RPMI8226 (cell line): Measurements from ENCODE around the gene ETV1.

Experiments used
- DNase-seq: peaks from one replicate; pipeline ENCODE4 v3.0.0-alpha.2; 2015

Gene ETV1

GRCh38 chr7:13984831-13985685 is 4.4 kb downstream of the ETV1 start:
- DNase-seq = no peak

DNA sequence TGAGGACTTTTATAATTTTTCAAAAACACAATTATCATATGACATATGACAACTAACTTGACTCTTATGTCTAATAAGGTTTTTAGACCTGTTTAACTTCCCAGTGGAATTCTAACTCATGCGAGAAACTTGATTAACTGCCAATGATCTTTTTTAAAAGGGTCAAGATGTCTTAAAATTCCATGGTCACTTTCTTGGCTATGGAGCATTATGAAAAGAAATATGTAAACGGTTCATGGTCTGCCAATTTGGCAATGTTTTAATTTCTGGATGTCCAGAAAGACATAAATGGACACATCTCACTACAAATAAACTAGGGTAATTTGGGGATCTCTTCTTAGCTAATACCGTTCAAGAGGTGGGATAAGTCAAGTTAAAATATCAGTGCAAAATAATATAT is 5.4 kb downstream of the ETV1 start:
- no peak for DNase-seq

DNA sequence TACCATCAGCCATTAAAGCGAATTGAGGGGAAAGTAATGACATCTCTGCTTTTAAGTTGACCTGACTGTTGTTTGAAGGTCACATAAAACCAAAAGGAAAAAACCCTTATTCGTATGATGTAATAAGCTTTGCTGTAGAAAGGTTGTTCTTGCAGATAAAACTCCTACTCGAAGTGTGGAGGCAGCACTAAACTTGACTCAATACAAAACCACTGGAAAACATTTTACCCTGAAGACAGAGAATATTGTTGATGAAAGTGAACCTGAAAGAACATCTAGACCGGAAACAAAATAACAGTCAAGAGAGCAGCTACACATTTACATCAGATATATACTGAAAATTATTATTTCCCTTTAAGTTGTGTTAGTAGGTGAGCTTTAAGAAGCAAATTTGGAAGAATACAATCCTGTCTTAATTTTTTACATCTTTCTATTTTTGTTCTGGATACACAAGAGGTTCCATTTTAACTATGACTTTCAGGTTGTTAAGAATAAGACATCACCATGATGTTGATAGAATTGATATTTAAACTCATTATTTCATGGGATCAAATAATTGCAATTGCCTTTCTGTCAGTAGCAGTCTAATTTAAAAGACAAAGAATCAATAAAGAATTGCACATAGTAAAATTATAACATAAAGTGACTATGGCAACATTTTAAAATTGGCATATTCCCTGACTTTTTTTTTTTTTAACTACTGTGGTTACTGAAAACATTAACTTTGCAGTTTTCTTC is 6.4 kb downstream of the ETV1 start:
- DNase-seq = no peak

- DNase-seq = no peak
Measured at GRCh38 chr7:13981070-13981469, 8.4 kb downstream of the ETV1 start.

DNA sequence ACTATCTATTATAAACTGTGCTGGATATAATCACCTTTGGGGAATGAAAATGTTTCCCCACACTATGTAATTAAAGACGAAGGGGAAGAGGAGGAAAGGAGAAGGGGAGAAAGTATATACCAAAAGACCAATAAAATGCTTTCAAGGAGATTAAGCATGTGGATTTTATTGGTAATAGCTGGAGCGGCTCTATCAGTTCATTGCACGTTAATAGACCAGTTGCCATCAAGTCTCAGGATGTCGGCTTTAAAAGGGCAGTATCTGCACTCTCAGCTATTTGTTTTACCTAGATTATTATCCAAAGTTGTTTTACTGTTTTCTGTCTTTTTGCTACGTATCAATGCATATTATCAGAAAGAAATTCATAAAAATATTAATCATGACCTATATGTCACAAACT is 9.0 kb downstream of the ETV1 start:
- no peak for DNase-seq

- no peak for DNase-seq
Measured at GRCh38 chr7:13979671-13980435, 9.6 kb downstream of the ETV1 start.

DNA sequence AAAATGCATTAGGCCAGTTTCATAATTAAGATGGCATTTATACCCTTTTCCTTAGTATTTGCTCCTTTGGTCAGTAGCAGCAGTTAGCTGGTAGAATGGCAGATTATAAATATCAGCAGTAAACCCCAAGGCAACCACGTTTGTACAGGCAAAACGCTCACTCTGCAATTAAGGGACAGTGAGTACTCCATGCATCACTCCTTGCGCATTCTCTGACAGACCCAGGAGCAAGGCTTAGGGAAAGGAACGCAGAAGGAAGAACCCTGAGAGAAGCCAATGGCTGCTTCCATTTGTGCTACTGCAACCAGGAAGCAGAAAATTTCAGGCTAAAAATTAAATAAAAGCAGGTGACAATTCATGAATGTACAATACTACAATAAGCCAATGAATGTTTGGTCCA is 12.9 kb downstream of the ETV1 start:
- no peak for DNase-seq

- DNase-seq = no peak
Measured at GRCh38 chr7:13965077-13965476, 24.4 kb downstream of the ETV1 start.

GRCh38 chr7:13963925-13964324 is 25.5 kb downstream of the ETV1 start:
- DNase-seq = no peak

GRCh38 chr7:13955494-13955893 is 34.0 kb downstream of the ETV1 start:
- no peak for DNase-seq

DNA sequence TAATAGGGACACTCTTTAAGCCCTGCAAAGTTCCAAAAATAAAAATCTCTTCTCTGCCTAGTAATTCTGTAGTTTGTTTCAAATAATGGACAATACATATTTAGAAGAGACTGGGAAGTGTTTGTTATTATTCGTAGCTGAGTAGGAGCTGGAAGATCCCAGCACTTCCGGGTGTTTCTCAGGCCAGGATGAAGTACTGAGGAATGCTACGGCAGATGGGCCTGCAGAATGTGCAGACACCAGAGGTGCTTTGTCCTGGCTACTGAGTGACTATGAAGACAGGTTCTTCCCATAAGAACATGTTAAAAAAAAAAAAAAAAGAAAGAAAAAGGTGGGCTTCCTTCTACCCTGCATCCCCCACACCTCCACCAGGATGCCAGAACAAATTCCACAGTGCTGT is 36.1 kb downstream of the ETV1 start:
- no peak for DNase-seq

DNA sequence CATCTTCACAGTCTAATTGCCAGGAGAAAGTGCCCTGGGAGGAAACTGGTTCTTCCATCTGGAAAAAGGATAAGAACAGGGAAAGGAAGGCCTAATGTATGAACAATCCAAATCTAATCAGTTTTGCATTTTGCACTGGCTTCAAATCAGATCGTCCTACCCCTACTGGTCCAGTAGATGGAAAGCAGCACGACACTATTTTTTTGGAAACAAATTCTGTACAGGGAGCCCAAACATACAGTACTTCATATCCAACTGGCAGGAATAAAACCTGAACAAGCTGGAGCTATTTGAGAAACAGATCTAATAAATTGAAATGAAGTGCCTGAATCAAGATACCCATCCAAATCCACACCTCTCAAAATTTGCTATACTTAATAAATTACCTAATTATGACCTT is 36.5 kb downstream of the ETV1 start:
- DNase-seq = no peak

DNA sequence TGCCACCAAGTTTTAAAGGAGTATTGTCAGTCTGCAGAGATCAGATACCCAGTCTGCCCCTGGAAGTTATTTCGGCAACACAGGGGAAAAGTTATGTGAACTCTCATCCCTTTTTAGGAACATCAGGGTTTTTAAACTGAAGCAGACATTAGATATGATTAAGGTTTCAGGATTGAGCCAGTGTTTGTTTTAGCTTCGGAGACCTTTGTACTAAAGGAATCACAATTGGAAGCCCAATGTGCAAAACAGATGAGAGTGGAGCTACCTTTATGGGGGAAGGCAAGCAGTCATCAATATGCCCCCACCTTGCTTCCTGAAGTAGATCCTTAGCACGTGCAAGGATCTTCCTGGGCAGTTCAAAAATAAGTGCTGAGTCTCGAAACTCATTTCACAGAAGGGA is 39.5 kb downstream of the ETV1 start:
- DNase-seq = no peak

DNA sequence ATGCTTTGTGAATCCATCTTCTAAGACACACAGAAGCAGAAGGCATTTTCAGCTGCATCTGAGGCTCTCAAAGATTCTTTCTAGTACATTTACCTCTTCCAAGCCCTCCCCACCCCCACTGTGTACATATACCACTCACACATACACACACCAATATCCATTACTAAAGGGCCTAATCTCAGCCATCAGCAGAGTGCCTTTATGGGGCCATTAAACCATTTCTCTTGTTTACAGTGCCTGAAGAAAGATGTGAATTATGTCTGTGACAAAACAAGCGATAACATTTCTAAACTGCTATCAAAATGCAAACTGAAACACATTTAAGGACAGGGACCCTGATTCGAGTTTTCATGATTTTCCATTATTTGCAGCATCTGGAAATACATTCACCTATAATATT is 40.0 kb downstream of the ETV1 start:
- no peak for DNase-seq

GRCh38 chr7:13948019-13948801 is 41.3 kb downstream of the ETV1 start:
- no peak for DNase-seq

GRCh38 chr7:13947535-13947934 is 41.9 kb downstream of the ETV1 start:
- DNase-seq = no peak

GRCh38 chr7:13946181-13946580 is 43.3 kb downstream of the ETV1 start:
- DNase-seq = no peak

DNA sequence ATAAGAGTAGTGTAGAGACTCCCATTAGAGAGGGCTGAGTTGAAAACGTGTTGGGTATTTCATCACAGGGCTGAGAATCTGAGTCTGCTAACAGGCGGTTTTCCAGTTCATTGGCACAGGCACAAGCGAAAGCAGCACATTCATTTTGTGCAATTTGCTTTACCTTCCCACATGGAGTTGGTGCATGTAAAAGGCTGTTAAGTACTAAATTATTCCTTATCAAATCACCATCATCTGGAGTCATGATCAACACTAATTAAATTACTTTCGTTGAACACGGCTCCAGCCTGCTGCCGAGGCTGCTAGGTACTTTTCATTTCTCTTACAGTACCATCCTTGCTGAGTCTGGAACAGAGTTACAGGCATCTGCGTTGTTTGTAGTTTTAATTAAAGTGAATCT is 43.8 kb downstream of the ETV1 start:
- DNase-seq = no peak

DNA sequence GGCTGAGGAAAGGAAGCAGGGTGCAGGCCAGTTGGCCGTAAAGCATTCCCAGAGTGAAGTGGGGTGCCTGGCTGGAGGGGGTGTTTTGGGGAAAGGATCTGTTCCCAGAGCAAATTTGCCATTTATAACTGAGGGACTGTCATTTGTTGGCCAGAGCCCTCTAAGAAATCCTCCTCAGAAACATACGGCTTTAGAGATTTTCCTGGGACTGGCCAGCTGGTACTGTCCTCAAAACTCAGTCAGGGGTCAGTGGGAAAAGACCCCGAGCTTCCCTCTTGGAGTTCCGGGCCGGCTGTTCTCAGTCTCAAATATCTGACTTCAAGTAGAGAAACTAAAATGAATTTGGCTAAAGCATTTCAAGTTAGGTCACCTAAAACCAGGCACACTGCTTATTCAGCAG is 55.9 kb downstream of the ETV1 start:
- DNase-seq = no peak

GRCh38 chr7:13933091-13933490 is 56.4 kb downstream of the ETV1 start:
- no peak for DNase-seq

- DNase-seq = no peak
Measured at GRCh38 chr7:13932131-13932530, 57.3 kb downstream of the ETV1 start.

DNA sequence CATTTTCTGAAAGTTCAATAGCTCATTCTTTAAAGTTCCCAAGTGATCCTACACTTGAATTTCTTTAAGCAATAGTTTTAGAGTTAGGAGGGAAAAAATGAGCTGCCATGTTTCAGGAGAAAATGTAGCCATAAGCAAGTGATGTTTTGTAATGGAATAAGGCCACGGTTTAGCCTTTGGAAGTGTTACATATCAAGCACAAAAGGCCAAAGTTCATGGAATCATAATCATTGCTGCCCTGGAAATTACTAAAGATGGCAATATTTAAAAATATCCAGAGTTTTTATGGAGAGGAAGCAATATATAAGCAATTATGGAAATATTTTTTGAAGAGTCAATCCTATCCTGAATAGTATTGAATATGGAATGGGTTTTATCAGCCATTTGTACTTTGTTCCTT is 68.4 kb downstream of the ETV1 start:
- no peak for DNase-seq
